Activated CD8-positive, alpha-beta memory T cell treated with anti-CD3 and anti-CD28 coated beads, Interleukin-2, amount 50 U/mL, for 48 hours (primary cell): Measurements from ENCODE around the gene GNAQ.

Source experiments
- DNase-seq: peaks from one replicate; pipeline ENCODE4 v3.0.0-alpha.2; 2020

GNAQ gene

DNA sequence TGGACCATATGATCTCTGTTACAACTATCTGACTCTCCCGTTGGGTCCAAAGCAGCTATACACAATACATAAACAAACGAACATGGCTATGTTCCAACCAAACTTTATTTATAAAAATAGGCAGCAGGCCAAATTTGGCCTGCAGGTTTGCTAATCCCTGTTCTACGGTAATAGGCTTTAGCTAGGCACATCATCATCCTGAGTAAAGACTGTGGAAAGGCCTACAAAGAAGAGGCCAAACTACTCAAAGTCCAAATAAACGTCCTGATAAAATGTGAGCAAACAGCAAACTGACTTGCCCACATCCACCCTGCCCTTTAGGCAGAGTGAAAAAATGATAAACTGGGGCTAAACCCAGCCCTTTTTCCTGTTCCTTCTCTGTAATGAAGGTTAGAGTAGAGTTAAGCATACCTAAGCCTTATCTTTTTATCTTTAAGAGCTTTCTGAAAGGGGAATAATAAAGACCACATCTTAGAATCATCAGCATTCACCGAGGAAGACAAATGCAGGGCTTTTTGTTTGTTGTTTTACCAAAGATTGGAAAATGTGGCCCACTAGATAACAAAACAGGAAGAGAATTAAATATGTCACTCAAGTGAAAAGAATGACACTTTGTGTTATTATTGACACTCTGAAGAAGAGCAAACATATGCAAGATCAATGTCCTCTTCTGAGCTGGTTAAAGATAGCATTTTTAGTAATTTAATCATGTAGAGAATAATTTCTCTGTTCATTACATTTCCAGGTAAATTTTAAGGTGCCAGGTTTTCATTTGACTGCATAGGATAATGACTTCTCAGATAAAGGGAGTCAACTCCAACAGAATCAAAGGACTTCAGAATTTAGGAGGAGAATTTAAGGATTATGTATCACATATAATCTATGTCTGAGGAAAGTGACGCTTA lies 223.5 kb downstream of the GNAQ start:
- no peak for DNase-seq

- DNase-seq, result no peak
Observed at GRCh38 chr9:77807281-77807683, 224.3 kb downstream of the GNAQ start.

DNA sequence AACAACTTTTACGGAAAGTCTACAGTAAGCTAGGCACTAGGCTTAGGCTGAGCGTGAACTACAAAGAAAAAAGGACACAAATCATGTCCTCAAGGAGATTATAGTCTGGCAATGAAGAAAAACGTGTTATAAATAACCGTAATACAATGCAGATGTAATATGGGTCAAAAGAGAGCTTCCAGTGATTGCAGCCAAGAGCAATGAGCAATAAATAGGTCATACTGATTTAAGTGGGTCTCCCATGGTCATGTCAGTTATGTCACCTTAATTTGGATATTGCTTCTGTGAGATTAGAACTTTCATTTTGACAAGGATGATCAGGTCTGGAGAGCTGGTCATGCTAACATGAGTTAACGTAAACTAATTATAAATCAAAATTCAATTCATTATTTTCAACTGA lies 224.9 kb downstream of the GNAQ start:
- no peak for DNase-seq

DNA sequence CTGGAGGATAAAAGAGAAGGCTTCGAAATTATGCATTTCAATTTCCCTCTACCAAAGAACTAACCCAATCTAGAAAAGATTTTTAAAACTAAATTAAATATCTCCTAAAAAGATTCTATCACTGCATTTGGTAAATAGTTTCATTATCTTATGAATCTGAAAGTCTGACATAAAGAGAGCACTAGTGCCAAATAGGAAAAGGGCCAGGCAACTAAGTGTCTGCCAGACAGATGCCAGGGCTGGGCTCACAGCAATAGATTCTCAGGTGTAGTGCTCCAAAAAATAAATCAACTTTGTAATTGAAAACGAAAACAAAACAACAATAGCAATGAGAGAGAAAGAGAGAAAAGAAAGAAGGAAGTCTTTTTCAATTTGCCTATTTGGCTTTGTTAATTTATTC lies 225.8 kb downstream of the GNAQ start:
- DNase-seq, result no peak

DNA sequence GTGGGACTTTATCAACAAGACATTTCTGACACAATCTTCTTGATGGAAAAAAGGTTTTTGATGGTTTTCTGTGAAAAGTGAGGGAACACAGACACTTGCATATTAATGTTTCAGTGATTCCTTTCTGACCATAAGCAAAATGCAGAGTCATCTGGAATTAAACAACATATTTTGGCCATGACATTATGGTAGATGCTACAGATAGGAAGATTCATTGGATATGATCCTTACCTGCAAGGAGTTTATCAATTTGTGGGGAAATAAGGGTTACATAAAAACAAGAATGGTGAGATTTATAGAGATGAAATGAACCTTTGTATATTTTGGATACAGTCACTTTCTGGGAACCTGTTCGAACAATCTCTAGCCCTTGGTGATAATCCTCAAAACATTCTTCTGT lies 228.2 kb downstream of the GNAQ start:
- no peak for DNase-seq

DNA sequence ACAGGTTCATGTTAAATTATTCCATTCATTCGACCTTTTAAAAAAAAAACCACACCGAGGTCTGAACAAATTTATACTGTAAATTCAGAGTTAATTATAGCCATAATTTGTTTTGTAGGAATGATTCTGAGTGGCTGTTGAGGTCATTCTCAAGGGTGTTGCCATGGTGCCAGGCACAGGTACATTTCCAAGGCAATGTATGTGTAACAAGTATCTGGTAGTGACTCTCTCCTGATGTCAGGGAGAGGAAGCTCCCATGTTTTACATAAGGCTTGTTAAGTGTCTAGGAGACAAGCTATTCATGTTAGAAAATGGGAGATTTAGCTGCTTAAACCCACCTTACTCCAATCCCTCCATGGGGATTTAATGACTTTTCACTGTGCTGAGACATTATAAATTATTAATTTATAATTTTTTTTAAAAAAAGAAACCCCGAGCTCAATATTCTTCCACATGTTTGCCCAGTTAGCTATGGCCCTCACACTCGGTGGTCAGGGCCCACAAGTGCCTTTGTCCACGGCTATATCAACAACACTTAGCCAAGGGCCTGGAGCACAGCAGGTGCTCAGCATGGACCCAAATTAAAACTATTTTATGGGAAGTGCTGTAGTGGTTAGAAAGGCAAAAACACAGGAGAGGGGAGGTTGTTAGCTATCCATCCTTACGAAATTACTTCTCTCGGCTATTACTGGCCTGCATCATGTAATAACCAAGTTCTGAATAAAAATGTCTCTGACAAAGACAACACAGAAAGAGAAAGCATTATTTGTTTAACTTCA lies 228.9 kb downstream of the GNAQ start:
- no peak for DNase-seq

- no peak for DNase-seq
Observed at GRCh38 chr9:77802064-77802463, 229.5 kb downstream of the GNAQ start.

- DNase-seq, result no peak
Observed at GRCh38 chr9:77800924-77801551, 230.6 kb downstream of the GNAQ start.

GRCh38 chr9:77798140-77798539 lies 233.5 kb downstream of the GNAQ start:
- DNase-seq, result no peak

DNA sequence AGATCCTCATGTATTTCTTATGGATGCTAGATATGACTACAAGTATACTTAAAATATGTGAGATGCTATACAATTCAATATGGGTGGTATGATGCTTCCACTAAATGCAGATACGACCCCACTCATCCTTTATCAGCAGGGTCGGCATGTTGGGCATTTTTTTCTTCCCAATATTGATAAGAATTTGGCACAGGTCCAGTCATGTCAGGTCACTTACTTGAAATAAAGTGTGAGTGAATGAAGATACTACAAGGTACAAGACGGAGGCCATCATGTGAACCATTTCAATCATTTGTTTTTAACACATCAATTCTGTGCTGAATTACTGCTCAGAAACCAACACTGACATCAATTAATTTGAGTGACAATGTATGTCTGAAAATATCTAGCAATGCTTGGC lies 236.6 kb downstream of the GNAQ start:
- DNase-seq, result no peak

- DNase-seq, result no peak
Observed at GRCh38 chr9:77793849-77794248, 237.8 kb downstream of the GNAQ start.

GRCh38 chr9:77789891-77790290 lies 241.7 kb downstream of the GNAQ start:
- no peak for DNase-seq

DNA sequence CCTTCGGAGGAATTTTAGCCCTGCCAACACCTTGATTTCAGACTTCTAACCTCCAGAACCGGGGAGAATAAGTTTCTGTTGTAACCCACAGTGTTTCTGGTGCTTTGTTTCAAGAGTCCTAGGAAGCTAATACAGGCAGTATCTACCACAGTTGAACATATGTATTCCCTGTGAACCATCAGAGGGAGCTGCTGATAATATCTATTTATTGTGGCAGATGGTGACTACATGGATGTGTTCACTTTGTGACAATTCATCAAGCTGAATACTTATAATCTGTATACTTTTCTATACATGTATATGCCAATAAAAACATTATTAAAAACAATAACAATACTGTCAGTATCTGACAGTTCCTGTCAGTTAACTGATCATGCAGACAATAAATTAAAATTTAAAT lies 246.3 kb downstream of the GNAQ start:
- DNase-seq, result no peak

GRCh38 chr9:77783518-77783917 lies 248.1 kb downstream of the GNAQ start:
- no peak for DNase-seq

- no peak for DNase-seq
Observed at GRCh38 chr9:77779010-77779409, 252.6 kb downstream of the GNAQ start.

DNA sequence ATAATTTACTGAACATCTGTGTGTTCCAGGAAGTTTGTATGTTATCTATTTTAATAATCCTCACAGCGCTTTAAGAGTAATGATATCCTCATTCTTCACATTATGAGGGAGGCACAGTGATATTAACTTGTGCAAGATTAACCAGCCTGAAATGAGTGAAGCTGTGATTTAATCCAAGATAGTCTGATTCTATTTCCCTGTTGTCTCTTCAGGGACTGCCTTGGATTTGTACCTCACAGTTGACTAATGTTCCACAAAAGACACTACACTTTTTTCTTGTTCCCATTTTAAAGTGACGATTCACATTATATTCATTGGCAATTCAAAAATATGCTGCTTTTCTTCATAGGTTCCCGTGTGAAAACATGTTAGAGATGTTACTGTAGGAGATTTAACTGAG lies 258.2 kb downstream of the GNAQ start:
- no peak for DNase-seq

DNA sequence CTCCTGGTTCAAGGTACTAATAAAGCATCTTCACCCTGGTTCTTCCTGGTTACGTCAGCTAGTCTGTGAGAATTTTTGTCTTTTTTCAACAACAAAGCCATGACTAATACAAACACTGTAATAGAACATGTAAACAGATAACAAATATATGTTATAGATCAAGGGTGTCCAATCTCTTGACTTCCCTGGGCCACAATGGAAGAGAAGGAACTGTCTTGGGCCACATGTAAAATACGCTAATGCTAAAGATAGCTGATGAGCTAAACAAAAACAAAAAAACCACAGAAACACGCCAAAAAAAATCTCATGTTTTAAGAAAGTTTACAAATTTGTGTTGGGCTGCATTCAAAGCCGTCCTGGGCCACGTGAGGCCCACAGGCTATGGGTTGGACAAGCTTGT lies 259.0 kb downstream of the GNAQ start:
- no peak for DNase-seq

GRCh38 chr9:77771171-77771570 lies 260.4 kb downstream of the GNAQ start:
- no peak for DNase-seq

GRCh38 chr9:77770340-77770739 lies 261.3 kb downstream of the GNAQ start:
- DNase-seq, result no peak

- DNase-seq, result no peak
Observed at GRCh38 chr9:77769246-77769645, 262.4 kb downstream of the GNAQ start.

GRCh38 chr9:77766587-77766986 lies 265.0 kb downstream of the GNAQ start:
- no peak for DNase-seq

DNA sequence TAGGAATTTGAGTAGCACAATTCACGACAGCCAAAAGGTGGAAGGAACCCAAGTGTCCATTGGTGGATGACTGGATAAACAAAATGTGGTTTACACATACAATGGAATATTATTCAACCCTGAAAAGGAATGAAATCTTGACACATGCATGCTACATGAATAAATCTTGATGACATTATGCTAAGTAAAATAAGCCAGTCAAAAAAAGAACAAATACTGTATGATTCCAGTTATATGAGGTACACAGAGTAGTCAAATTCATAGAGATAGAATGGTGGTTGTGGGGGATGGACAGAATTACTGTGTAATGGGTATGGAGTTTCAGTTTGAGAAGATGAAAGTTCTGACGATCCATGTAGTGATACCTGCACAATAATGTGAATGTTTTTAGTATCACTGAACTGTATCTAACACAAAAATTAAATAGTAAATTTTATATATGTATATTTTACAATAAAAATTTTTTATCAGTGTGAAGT lies 265.8 kb downstream of the GNAQ start:
- no peak for DNase-seq
